GM19035 (cell line): ENCODE data around the gene CIB4.

Experiments
- ATAC-seq: cut with Tn5 transposase; IDR thresholded peaks from one replicate; pipeline ENCODE4 v1.9.1; 2021; ENCODE audit not compliant: unreplicated experiment

CIB4 gene

DNA sequence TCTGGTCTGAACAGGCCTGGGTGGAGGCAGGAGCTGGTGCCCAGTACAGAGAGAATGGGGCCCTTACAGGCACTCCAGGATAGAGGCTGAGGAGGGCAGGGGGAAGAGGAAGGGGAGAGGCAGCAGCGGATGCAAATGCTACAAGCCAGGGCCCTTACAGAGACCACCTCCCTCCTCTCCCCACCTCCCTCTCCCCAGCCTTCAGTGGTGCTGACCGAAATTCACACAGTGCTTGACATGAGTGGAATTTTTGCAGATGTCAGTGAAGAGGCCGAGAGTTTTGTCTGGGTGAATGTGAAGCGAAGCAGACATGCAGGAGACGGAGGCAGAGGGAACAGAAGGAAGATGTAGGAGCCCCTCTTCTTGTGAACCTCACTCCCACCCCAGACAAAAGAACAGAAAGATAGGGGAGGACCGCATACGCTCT, 31.9 kb downstream of the CIB4 start:
- no peak for ATAC-seq

DNA sequence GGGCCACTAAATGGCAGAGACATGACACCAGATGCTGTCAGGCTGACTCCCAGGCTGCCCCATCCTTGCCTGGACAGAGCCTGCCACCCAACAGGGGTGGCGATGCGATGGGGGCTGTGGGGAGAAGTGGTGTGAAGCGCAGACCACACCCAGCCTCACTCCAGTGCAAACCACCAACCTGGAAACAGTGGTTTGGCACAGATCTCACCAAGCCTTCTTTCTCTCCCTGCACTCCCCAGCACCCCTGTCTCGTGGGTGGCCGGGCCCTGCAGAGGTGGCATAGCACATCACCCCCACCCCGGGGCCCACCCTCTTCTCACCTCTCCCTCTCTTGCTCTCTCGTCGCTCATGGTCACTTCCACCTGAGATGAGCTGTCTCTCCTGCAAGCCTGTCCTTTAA, 32.6 kb downstream of the CIB4 start:
- ATAC-seq = no peak

GRCh38 chr2:26607698-26608097, 33.5 kb downstream of the CIB4 start:
- no peak for ATAC-seq

GRCh38 chr2:26606847-26607190, 34.3 kb downstream of the CIB4 start:
- no peak for ATAC-seq

GRCh38 chr2:26605999-26606846, 34.9 kb downstream of the CIB4 start:
- ATAC-seq = no peak

DNA sequence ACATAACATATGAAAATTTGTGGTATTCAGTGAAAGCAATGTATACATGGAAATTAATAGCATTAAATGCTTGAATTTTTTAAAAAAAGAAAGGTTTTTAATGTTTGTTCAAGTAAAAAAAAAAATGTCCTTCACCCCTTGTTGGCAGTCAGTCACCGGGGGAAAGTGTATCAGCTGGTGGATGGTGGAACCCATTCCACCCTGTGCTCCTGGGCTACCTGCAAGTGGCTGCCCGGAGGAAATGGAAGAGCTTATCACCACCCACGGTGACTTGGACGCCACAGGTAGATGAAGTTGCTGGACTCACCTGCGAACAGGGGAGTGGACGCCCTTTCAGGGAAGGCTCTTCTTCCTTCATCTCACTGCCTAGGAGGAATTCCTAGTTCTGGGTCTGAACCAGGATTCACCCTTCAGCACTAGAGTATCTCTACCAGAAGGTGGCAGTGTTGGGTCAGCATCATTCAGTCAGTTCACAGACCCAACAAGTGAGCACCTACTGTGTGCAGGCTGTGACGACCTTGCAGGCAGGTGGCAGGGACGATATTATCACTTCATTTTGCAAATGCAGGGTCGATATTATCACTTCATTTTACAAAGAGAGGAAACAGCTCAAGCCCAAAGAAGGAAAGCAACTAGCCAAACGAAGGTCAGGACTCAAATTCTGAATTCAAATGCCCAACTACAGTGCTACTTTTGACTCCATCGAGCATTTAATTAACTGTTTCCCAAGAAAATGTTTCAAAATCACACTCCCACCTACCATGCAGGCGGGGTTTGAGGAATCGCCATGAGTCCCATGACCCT, 35.8 kb downstream of the CIB4 start:
- ATAC-seq = no peak

GRCh38 chr2:26602575-26602974, 38.6 kb downstream of the CIB4 start:
- ATAC-seq = no peak

GRCh38 chr2:26599387-26599786, 41.8 kb downstream of the CIB4 start:
- ATAC-seq = no peak

DNA sequence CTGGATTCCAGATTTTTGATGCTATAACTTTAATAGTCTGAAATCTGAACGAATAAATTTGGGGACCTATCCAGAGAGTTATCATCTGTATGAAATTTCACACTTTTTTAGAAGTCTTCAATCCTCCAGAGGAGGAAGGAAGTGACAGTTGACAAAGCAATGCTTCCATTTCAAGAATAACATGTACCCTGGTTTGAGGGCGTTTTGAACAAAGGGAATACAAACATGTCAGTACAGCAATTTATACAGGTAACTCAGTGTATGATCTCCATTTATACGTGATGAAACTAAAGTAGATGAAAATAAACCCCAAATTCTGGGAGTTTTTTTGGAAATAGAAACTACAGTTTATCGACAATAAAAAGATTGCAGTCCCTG, 42.2 kb downstream of the CIB4 start:
- ATAC-seq = no peak

- no peak for ATAC-seq
Observed at GRCh38 chr2:26598336-26598995, 42.7 kb downstream of the CIB4 start.

- ATAC-seq = no peak
Observed at GRCh38 chr2:26597197-26597596, 44.0 kb downstream of the CIB4 start.

- no peak for ATAC-seq
Observed at GRCh38 chr2:26595146-26595545, 46.0 kb downstream of the CIB4 start.

GRCh38 chr2:26591619-26592505, 49.3 kb downstream of the CIB4 start:
- no peak for ATAC-seq

DNA sequence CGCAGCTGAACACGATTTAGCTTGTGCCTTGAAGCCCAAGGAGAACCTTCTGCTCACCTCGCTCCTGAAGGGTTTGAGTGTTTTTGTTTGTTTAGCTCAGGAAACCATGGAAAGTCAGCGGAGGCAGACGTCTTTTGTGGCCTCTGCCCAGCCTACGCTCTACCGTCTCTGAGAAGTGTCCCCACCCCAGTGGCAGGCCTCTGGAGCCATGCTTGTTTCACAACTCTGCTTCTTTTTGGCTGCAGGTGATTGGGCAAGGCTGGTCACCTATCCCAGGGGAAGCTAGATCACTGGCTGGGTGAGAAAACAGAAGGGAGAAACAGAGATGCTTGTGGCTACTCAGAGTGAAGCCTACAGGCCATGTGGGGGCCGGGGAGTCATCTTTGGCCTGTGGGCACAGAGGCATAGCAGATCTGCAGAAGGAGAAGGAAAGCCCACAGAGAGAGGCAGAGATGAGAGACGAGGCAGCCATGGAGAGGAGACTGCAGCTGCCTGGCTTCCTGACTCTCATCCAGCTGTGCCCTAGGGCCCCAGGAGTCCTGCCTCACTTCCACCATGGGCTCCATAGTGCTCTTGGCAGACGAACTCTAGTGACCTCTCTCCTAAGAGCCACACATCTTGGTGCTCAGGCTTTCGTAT, 50.1 kb downstream of the CIB4 start:
- no peak for ATAC-seq

GRCh38 chr2:26590508-26590907, 50.7 kb downstream of the CIB4 start:
- ATAC-seq = no peak

- no peak for ATAC-seq
Observed at GRCh38 chr2:26588576-26588975, 52.6 kb downstream of the CIB4 start.

DNA sequence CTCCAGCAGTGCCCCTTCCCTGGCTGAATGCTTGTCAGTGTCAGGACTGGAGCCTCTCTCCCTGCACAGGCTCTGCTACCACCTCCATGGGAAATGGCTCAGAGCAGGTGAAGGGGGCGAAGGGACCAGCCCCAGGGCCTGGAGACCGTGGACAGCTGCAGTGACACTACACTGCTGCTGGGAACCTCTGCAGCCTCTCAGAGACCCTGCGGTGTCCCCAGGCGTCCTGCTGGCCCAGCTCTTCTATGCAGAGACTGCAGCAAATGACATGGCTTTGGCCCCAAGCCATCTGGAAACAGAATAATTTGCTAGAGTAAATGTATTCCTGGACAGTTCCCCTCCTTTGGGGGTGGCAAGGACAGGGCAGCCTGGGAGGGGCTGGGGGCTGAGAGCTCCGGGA, 53.2 kb downstream of the CIB4 start:
- ATAC-seq = no peak

DNA sequence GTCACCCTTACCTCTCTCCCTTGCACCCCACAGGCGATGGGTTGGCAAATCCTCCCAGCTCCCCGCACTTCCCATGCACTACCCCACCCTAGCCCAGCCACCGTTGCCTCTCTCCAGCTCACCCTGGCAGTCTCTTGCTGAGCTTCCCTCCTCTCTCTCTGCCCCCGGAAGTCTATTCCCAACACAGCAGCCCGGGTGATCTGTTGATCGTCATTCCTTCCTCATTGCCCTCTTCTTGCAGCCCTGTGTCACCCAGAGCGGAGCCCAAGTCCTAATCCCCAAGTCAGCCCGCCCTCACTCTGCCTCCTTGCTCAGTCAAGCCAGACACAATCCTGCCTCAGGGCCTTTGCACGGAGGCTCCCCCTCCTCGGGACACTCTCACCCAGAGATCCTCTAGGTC, 55.2 kb downstream of the CIB4 start:
- no peak for ATAC-seq

- no peak for ATAC-seq
Observed at GRCh38 chr2:26585100-26585499, 56.1 kb downstream of the CIB4 start.

- no peak for ATAC-seq
Observed at GRCh38 chr2:26584656-26585055, 56.5 kb downstream of the CIB4 start.
